GM23338 (cell line): ENCODE data around the gene MST1.

Source experiments
- CREB1 ChIP-seq: fragments of 250-450 bp; sonication (Bioruptor Pico); IDR thresholded peaks from 2 replicates; pipeline ENCODE4 v1.5.0; 2020; ENCODE audit warnings: low read depth, mild to moderate bottlenecking, moderate library complexity
- CTCF ChIP-seq, 2 experiments: fragments of 200-600 bp in 1 of 2; sonication (generic) in 1 of 2; conservative IDR thresholded peaks; 2 replicates each; pipeline versions ENCODE4 v1.5.1 to v1.6.1; 2016 to 2017; ENCODE audit warnings: antibody characterized with exemption in 2 of 2, low read depth in 2 of 2, mild to moderate bottlenecking in 2 of 2, moderate library complexity in 1 of 2
- ETS1 ChIP-seq: IDR thresholded peaks from 2 replicates; pipeline ENCODE4 v1.6.1; 2016; ENCODE audit warnings: antibody characterized with exemption
- EZH2 ChIP-seq: fragments of 200-600 bp; sonication (generic); IDR thresholded peaks from one replicate; pipeline ENCODE4 v1.8.0; 2017; ENCODE audit warnings: antibody characterized with exemption, mild to moderate bottlenecking, low read depth; ENCODE audit not compliant: unreplicated experiment
- EZH2phosphoT487 ChIP-seq: fragments of 200-600 bp; sonication (generic); IDR thresholded peaks from one replicate; pipeline ENCODE4 v1.8.1; 2018; ENCODE audit warnings: antibody characterized with exemption; ENCODE audit not compliant: unreplicated experiment
- JUNB ChIP-seq: IDR thresholded peaks from one replicate; pipeline ENCODE4 v1.6.1; 2016; ENCODE audit warnings: antibody characterized with exemption; ENCODE audit not compliant: unreplicated experiment
- NANOG ChIP-seq: IDR thresholded peaks from 2 replicates; pipeline ENCODE4 v1.6.1; 2016; ENCODE audit warnings: antibody characterized with exemption, borderline replicate concordance
- POLR2AphosphoS5 ChIP-seq: IDR thresholded peaks from 2 replicates; pipeline ENCODE4 v1.6.1; 2016; ENCODE audit warnings: antibody characterized with exemption, low read depth
- REST ChIP-seq: IDR thresholded peaks from one replicate; pipeline ENCODE4 v1.6.1; 2018; ENCODE audit warnings: antibody characterized with exemption; ENCODE audit not compliant: unreplicated experiment
- STAT1 ChIP-seq: IDR thresholded peaks from one replicate; pipeline ENCODE4 v1.6.1; 2016; ENCODE audit warnings: antibody characterized with exemption; ENCODE audit not compliant: unreplicated experiment
- ZNF114 ChIP-seq: fragments of 250-450 bp; sonication (Bioruptor Pico); IDR thresholded peaks from 2 replicates; pipeline ENCODE4 v1.5.0; 2020; ENCODE audit warnings: mild to moderate bottlenecking, moderate library complexity
- ZNF331 ChIP-seq: fragments of 250-450 bp; sonication (Bioruptor Pico); IDR thresholded peaks from 2 replicates; pipeline ENCODE4 v1.5.0; 2020; ENCODE audit warnings: low read depth, mild to moderate bottlenecking, moderate library complexity

- no peak for TF ChIP-seq CTCF (conservative IDR thresholded peaks at IDR 0.05; ENCODE audit: low read depth in 2 of 2)
- no peak for TF ChIP-seq EZH2phosphoT487
- TF ChIP-seq REST, result no peak
- TF ChIP-seq ZNF114, result no peak
- no peak for TF ChIP-seq ZNF331 (CRISPR knock-in tag)
- TF ChIP-seq EZH2, result no peak
- TF ChIP-seq POLR2AphosphoS5, result no peak
- no peak for TF ChIP-seq ETS1
- no peak for TF ChIP-seq JUNB
- TF ChIP-seq STAT1, result no peak
- TF ChIP-seq CREB1 (CRISPR knock-in tag), result no peak
- TF ChIP-seq NANOG, result no peak
Observed at GRCh38 chr3:49653621-49654020, 35.7 kb downstream of the MST1 start.
